ENCODE data around the gene C2CD4C.

DNA sequence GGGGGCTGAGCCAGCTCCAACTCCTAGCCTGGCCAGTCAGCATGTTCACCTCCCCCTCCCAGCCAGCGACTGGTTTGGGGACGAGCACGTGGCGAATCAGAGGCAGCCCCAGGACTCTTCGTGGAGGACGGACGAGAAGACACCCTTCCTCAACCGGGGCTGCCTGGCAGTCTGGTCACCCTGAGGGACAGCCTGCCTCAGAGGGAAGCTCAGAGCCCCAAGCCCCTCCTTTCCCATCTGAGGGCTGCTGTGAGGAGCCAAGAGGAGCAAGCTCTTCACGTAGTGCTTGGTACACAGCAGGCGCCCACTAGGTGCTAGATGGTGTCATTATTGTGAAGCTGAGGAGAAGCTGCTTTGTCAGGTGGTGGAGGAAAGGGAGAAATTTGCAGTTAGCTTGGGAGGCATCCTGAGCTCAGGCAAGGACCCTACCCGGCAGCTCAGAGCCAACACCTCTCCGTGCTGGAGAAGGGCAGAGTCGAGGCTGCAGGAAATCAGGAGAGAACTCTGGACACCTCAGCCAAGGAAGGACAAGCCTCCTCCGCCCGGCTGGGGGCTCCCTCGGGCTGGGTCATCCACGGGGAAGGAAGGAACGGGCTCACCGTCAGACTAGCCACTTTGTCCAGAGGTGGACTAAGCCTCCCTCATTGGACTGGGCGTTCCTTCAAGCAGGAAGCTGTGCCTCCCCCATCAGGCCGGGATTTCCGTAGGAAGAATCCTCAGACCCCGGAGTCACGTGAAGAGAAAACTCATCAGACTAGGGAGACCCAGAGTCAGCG, 14.9 kb upstream of the C2CD4C start:
- no peak for TF ChIP-seq EZH2 (IDR thresholded peaks at IDR 0.05; ENCODE audit: low read length, unreplicated experiment)
- TF ChIP-seq, protein P1, sequence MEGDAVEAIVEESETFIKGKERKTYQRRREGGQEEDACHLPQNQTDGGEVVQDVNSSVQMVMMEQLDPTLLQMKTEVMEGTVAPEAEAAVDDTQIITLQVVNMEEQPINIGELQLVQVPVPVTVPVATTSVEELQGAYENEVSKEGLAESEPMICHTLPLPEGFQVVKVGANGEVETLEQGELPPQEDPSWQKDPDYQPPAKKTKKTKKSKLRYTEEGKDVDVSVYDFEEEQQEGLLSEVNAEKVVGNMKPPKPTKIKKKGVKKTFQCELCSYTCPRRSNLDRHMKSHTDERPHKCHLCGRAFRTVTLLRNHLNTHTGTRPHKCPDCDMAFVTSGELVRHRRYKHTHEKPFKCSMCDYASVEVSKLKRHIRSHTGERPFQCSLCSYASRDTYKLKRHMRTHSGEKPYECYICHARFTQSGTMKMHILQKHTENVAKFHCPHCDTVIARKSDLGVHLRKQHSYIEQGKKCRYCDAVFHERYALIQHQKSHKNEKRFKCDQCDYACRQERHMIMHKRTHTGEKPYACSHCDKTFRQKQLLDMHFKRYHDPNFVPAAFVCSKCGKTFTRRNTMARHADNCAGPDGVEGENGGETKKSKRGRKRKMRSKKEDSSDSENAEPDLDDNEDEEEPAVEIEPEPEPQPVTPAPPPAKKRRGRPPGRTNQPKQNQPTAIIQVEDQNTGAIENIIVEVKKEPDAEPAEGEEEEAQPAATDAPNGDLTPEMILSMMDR (conservative IDR thresholded peaks at IDR 0.05; ENCODE audit: low read depth, low read length), result no peak
